K562 (cell line): ENCODE measurements around the gene POU3F1. TPM values are rescaled to one million over a fixed set of nuclear protein-coding genes. Genes with fewer than 3 reads are reported as not detected.

Experiments used
- CBX5 ChIP-seq: IDR thresholded peaks from 2 replicates; pipeline ENCODE4 v1.6.1; 2014; ENCODE audit warnings: low read depth, borderline replicate concordance
- CEBPZ ChIP-seq: fragments of 150-350 bp; IDR thresholded peaks from 2 replicates; pipeline ENCODE4 v1.6.1; 2014; ENCODE audit warnings: low read depth, mild to moderate bottlenecking, low read length, borderline replicate concordance
- CREB1 ChIP-seq, 2 experiments: sonication (generic) in 1 of 2; formaldehyde crosslinking in 1 of 2; IDR thresholded peaks; 2 replicates each; pipeline versions ENCODE4 v1.6.1 to v1.8.0; 2012 to 2022; ENCODE audit warnings: inconsistent platforms in 1 of 2, mild to moderate bottlenecking in 1 of 2, missing genetic modification reagents in 1 of 2, moderate library complexity in 1 of 2
- DIDO1 ChIP-seq: fragments of 450-650 bp; IDR thresholded peaks from 2 replicates; pipeline ENCODE4 v1.6.1; 2016; ENCODE audit warnings: low read depth, missing biosample characterization, missing genetic modification characterization
- EGR1 ChIP-seq: fragments of 450-650 bp; conservative IDR thresholded peaks from 2 replicates; pipeline ENCODE4 v1.6.1; 2017; ENCODE audit warnings: mild to moderate bottlenecking
- ELF1 ChIP-seq: fragments of 200-800 bp; sonication (Bioruptor generic); IDR thresholded peaks from 2 replicates; pipeline ENCODE4 v1.6.1; 2016; ENCODE audit warnings: missing genetic modification characterization, missing compliant biosample characterization
- EWSR1 ChIP-seq: fragments of 450-650 bp; IDR thresholded peaks from 2 replicates; pipeline ENCODE4 v1.6.1; 2018; ENCODE audit warnings: borderline replicate concordance, mild to moderate bottlenecking, low read depth, moderate library complexity; ENCODE audit not compliant: partially characterized antibody
- FOXK1 ChIP-seq: sonication (generic); formaldehyde crosslinking; IDR thresholded peaks from 2 replicates; pipeline ENCODE4 v1.8.0; 2022; ENCODE audit warnings: missing genetic modification reagents, mild to moderate bottlenecking, borderline replicate concordance
- HMG20A ChIP-seq: fragments of 450-650 bp; formaldehyde crosslinking; conservative IDR thresholded peaks from 2 replicates; pipeline ENCODE4 v1.4.0; 2020; ENCODE audit warnings: mild to moderate bottlenecking, mixed read lengths
- KAT2B ChIP-seq: IDR thresholded peaks from one replicate; pipeline ENCODE4 v1.6.1; 2012; ENCODE audit warnings: low read depth, mild to moderate bottlenecking, control low read depth, inconsistent platforms, low read length, moderate library complexity
- L3MBTL2 ChIP-seq: fragments of 450-650 bp; IDR thresholded peaks from 2 replicates; pipeline ENCODE4 v1.6.1; 2016; ENCODE audit warnings: mild to moderate bottlenecking, moderate library complexity
- LARP7 ChIP-seq: fragments of 450-650 bp; IDR thresholded peaks from 2 replicates; pipeline ENCODE4 v1.6.1; 2016
- MCM2 ChIP-seq: fragments of 450-650 bp; IDR thresholded peaks from 2 replicates; pipeline ENCODE4 v1.6.1; 2017; ENCODE audit warnings: low read depth, mild to moderate bottlenecking
- MYNN ChIP-seq, 2 experiments: sonication (generic); formaldehyde crosslinking in 1 of 2; IDR thresholded peaks; 2 replicates each; pipeline versions ENCODE4 v1.5.0 to v1.6.1; 2016 to 2020; ENCODE audit warnings: antibody characterized with exemption in 1 of 2, missing genetic modification reagents in 1 of 2
- NFYB ChIP-seq: IDR thresholded peaks from 2 replicates; pipeline ENCODE4 v1.6.1; 2011; ENCODE audit warnings: mild to moderate bottlenecking, moderate library complexity; ENCODE audit not compliant: insufficient read length; ENCODE audit errors: extremely low read depth
- NR3C1 ChIP-seq: sonication (generic); formaldehyde crosslinking; IDR thresholded peaks from 2 replicates; pipeline ENCODE4 v1.8.1; 2022; ENCODE audit warnings: missing genetic modification reagents
- SMAD2 ChIP-seq: fragments of 150-350 bp; IDR thresholded peaks from 2 replicates; pipeline ENCODE4 v1.6.1; 2014; ENCODE audit warnings: low read depth, mild to moderate bottlenecking, low read length
- TBP ChIP-seq: optimal IDR thresholded peaks from 2 replicates; pipeline ENCODE3; 2011; ENCODE audit warnings: low read depth, low read length, improper control_type of control experiment
- TCF7 ChIP-seq: sonication (generic); IDR thresholded peaks from 2 replicates; pipeline ENCODE4 v1.6.1; 2016; ENCODE audit warnings: antibody characterized with exemption, borderline replicate concordance
- TCFL5 ChIP-seq: fragments of 250-450 bp; sonication (Bioruptor Pico); conservative IDR thresholded peaks from 2 replicates; pipeline ENCODE4 v1.6.1; 2021; ENCODE audit warnings: mild to moderate bottlenecking, moderate library complexity, matching md5 sums
- TEAD2 ChIP-seq: fragments of 450-650 bp; IDR thresholded peaks from 2 replicates; pipeline ENCODE4 v1.6.1; 2016; ENCODE audit warnings: missing genetic modification characterization, control low read depth, missing compliant biosample characterization
- U2AF2 ChIP-seq: fragments of 200-400 bp; formaldehyde crosslinking; optimal IDR thresholded peaks from 2 replicates; pipeline ENCODE3; 2017; ENCODE audit warnings: low read depth, mild to moderate bottlenecking, low read length
- ZEB2 ChIP-seq: fragments of 450-650 bp; IDR thresholded peaks from 2 replicates; pipeline ENCODE4 v1.6.1; 2016
- ZNF707 ChIP-seq: fragments of 250-450 bp; sonication (Bioruptor Pico); conservative IDR thresholded peaks from 2 replicates; pipeline ENCODE4 v1.8.0; 2022; ENCODE audit warnings: inconsistent platforms, mild to moderate bottlenecking, moderate library complexity
- ZNF79 ChIP-seq: fragments of 250-450 bp; sonication (Bioruptor Pico); IDR thresholded peaks from 2 replicates; pipeline ENCODE4 v1.4.0; 2020; ENCODE audit warnings: low read depth, mild to moderate bottlenecking, moderate library complexity
- polyA plus RNA-seq, 8 experiments: library from polyadenylated mRNA; depleted of rRNA in 4 of 8; stranded (reverse) in 5 of 8; unstranded in 3 of 8; fragments of >200 nt; fragmentation: Nextera tagmentation in 2 of 8; fragmentation: Illumina TruSeq in 1 of 8; extraction: Ambion mirVana in 2 of 8; extraction: Trizol in 1 of 8; gene quantifications; 2 replicates each; pipeline versions ENCODE4 v1.2.1 to v1.2.3, GENCODE V29; 2011 to 2014; ENCODE audit warnings: inconsistent platforms in 1 of 8, missing spikeins in 1 of 8
- total RNA-seq, 7 experiments: library from RNA; depleted of rRNA in 6 of 7; stranded (reverse); fragments of >200 nt in 6 of 7; fragmentation: Illumina TruSeq in 2 of 7; extraction: Trizol in 2 of 7; gene quantifications; 2 replicates each; pipeline versions ENCODE4 v1.2.1 to v1.2.3, GENCODE V29; 2011 to 2021; ENCODE audit warnings: low replicate concordance in 1 of 7
- TF ChIP-seq, protein P1 (sequence below), 2 experiments: fragments of 450-650 bp in 1 of 2; sonication (generic) in 1 of 2; formaldehyde crosslinking; conservative IDR thresholded peaks; 2 replicates each; pipeline versions ENCODE4 v1.4.0 to v1.8.1; 2020 to 2022; ENCODE audit warnings: mild to moderate bottlenecking in 1 of 2, missing genetic modification reagents in 1 of 2
- TF ChIP-seq, protein P2 (sequence below): fragments of 200-800 bp; sonication (Bioruptor generic); IDR thresholded peaks from 2 replicates; pipeline ENCODE4 v1.6.1; 2017; ENCODE audit warnings: missing genetic modification characterization, missing compliant biosample characterization

Gene POU3F1
- total and polyA plus RNA-seq, 9 of the 15 experiments (the other 6 are each of a cell fraction or from before 2014, with no cell fraction given): 0.09 TPM; not detected in 8

DNA sequence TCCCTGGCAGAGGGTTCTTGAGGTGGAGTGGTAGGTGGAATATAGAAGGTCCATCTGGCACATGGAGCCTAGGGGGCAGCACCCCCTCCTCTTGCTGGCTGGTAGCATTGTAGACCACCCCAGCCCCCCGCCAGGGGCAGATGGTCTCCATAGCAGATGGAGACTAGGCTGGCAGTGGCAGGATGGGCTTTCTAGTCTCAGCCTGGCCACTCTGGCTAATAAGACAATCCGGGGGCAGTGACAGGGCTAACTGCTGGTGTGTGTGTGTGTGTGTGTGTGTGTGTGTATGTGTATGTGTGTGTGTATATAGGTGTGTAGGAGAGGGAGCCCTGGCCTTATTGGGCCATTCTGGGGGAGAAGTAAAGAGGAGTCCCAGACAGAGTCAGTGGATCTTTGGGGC lies 17.9 kb downstream of the POU3F1 start (continued):
- TF ChIP-seq ZNF707 (CRISPR knock-in tag) (no peak), U2AF2 (no peak), DIDO1 (tag) (no peak), HMG20A (no peak), FOXK1 (CRISPR knock-in tag) (no peak), MCM2 (no peak), ELF1 (tag) (no peak), CREB1 (IDR thresholded peaks at IDR 0.05) (no peak), CREB1 (CRISPR knock-in tag; IDR thresholded peaks at IDR 0.05) (no peak), CBX5 (no peak), MYNN (IDR thresholded peaks at IDR 0.05) (no peak), MYNN (CRISPR knock-in tag; IDR thresholded peaks at IDR 0.05) (no peak), ZEB2 (no peak), EWSR1 (no peak), L3MBTL2 (no peak), CEBPZ (no peak), LARP7 (no peak), TBP (no peak), NFYB (no peak), NR3C1 (no peak), SMAD2 (no peak), TCFL5 (no peak), TEAD2 (no peak), KAT2B (no peak), EGR1 (no peak), ZNF79 (CRISPR knock-in tag) (no peak), TCF7 (no peak)
- TF ChIP-seq, protein P1, sequence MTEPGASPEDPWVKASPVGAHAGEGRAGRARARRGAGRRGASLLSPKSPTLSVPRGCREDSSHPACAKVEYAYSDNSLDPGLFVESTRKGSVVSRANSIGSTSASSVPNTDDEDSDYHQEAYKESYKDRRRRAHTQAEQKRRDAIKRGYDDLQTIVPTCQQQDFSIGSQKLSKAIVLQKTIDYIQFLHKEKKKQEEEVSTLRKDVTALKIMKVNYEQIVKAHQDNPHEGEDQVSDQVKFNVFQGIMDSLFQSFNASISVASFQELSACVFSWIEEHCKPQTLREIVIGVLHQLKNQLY (CRISPR knock-in tag; conservative IDR thresholded peaks at IDR 0.05): no peak
- TF ChIP-seq, protein P2, sequence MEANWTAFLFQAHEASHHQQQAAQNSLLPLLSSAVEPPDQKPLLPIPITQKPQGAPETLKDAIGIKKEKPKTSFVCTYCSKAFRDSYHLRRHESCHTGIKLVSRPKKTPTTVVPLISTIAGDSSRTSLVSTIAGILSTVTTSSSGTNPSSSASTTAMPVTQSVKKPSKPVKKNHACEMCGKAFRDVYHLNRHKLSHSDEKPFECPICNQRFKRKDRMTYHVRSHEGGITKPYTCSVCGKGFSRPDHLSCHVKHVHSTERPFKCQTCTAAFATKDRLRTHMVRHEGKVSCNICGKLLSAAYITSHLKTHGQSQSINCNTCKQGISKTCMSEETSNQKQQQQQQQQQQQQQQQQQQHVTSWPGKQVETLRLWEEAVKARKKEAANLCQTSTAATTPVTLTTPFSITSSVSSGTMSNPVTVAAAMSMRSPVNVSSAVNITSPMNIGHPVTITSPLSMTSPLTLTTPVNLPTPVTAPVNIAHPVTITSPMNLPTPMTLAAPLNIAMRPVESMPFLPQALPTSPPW (CRISPR knock-in tag): no peak
